Stimulated activated effector memory CD8-positive, alpha-beta T cell treated with anti-CD3 and anti-CD28 coated beads, Interleukin-12 subunit alpha, Interleukin-12 subunit beta, amount 100 ng/mL, for 72 hours (primary cell): Measurements from ENCODE around the gene GOLT1A.

Experiments
- ATAC-seq: fragments of 150-1000 bp; cut with Tn5 transposase; 2 replicates; pipeline ENCODE4 v1.10.0; 2021
- DNase-seq, 2 donors: peaks; one replicate each; pipeline ENCODE4 v3.0.0; 2021 to 2022; ENCODE audit warnings: low spot score in 2 of 2
- H3K27ac Mint-ChIP-seq: one replicate; pipeline ENCODE4 v1.8.0; 2022; ENCODE audit warnings: mild to moderate bottlenecking, mixed read lengths
- H3K36me3 Mint-ChIP-seq: one replicate; pipeline ENCODE4 v1.8.0; 2022; ENCODE audit warnings: mild to moderate bottlenecking, mixed read lengths
- H3K4me1 Mint-ChIP-seq: one replicate; pipeline ENCODE4 v1.8.0; 2022; ENCODE audit warnings: mixed read lengths
- H3K4me3 Mint-ChIP-seq: one replicate; pipeline ENCODE4 v1.8.0; 2022; ENCODE audit warnings: mild to moderate bottlenecking, mixed read lengths
- H3K9me3 Mint-ChIP-seq: one replicate; pipeline ENCODE4 v1.8.0; 2022; ENCODE audit warnings: mixed read lengths

GOLT1A gene

DNA sequence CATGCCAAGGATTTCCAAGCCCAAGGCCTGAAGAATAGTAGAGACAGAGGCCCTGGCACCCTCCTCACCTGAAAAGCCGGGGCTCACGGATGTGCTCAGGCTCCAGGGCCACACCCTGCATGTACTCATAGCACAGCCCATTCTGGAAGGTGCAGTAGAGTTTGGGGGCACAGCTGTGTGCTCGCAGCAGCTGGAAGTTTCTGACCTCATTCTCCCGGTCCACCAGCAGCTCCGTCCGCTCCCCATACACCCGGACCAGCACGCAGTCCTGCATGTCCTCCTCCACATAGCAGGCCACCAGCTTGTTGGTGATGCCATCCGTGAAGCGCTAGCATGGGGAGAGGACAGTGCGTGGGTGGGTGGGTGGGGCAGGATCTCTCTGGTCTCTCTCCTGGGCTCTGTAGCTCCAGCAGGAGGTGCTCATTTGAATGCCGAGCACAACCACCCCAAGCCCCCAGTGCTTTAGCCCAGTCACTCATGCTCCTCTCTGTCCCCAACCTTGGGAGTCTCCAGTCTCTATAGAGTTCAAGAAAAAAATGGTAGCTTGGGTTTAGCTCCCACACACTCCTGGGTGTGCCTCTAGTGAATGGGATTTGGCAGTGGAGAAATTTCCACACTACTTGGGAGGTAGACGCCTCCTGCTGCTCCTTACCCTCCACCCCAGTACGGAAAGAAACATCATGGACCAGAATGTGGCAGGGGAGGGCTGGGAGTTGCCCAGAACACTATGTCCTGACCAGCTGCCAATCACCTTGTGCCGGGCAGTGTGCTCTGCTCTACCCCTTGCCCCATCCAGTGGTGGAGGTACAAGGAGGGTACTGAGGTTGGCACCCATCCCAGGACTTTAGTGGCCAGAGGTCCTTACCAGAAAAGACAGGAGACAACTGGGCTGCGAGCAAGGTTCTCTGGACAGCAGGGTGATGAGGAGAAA, 63.9 kb downstream of the GOLT1A start:
- H3K4me3 Mint-ChIP-seq: peak overlapping the region; percentile 63
- ATAC-seq (no peak), DNase-seq (no peak)
- H3K36me3 Mint-ChIP-seq: peaks cover 5% of the 10 kb centered on the region
- peaks cover 6% of the 10 kb centered on the region for H3K4me1 Mint-ChIP-seq
- no peaks in the 10 kb centered on the region for H3K9me3 Mint-ChIP-seq
- H3K27ac Mint-ChIP-seq: no peak overlapping the region

DNA sequence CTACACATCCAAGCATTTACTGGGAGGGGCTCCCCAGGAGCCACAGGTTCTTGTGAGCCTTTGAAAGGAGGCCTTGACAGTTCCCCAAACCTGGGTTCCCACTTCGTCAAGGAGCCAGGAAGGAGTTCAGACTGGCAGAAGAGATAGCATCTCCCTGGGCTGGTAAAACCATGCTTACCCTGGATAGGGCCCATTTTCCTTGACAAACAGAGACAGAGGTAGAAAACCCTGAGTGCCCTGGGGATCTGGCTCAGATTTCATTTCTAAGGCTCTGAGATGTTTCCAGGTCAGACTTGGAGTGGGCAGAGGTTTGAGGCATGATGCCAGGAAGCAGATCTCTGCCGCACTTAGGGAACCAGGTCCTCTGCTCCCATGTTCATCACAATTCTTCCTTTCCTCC, 64.7 kb downstream of the GOLT1A start:
- H3K4me1 Mint-ChIP-seq: peaks cover 6% of the 10 kb centered on the region
- DNase-seq (no peak), ATAC-seq (no peak)
- H3K27ac Mint-ChIP-seq: no peak overlapping the region
- no peaks in the 10 kb centered on the region for H3K9me3 Mint-ChIP-seq
- H3K36me3 Mint-ChIP-seq: peaks cover 5% of the 10 kb centered on the region
- no peak overlapping the region for H3K4me3 Mint-ChIP-seq
